ENCODE results near the gene IGSF21. TPM values are rescaled to one million over a fixed set of nuclear protein-coding genes. Genes with fewer than 3 reads are reported as not detected.

Gene IGSF21
- total and polyA plus RNA-seq, 4 donors: 0.31 to 1.5 (median 0.88) TPM

DNA sequence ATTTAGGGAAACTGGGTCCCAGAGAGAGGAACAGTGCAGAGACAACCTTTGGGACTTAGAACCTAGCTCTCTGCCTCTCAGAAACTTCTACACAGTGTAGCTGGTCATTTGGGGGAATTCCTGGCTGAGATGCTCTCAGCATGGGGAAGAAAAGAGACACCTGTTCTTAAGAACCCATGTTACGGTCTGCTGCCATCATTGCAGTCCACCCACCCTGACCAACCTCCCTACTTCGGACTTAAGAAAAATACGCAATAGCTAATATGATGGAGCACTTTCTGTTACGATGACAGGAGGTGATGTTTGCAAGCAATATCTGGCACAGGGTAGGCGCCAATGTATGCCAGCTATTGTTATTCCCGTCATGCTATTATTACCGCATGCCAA is 177.9 kb downstream of the IGSF21 start:
- Histone ChIP-seq H3K9ac (ENCODE audit: low read depth in 1 of 2, low read length in 2 of 2) (no peak overlapping the region), H3K4me3 (ENCODE audit: low read depth in 1 of 3, low read length in 3 of 3) (no peak overlapping the region), H3K4me1 (ENCODE audit: control insufficient read depth in 4 of 4, insufficient read depth in 4 of 4, low read length in 3 of 4) (no peaks in the 10 kb centered on the region), H3K27me3 (ENCODE audit: control insufficient read depth in 4 of 4, insufficient read depth in 4 of 4, low read length in 3 of 4) (peaks cover 0 to 5% (median under 1%) of the 10 kb centered on the region in 4 donors), H3K36me3 (ENCODE audit: control insufficient read depth in 4 of 4, insufficient read depth in 3 of 4, low read depth in 1 of 4, low read length in 3 of 4) (no peaks in the 10 kb centered on the region), H3K9me3 (ENCODE audit: control insufficient read depth in 4 of 4, low read length in 3 of 4) (no peaks in the 10 kb centered on the region), H3K27ac (ENCODE audit: low read depth in 1 of 2, low read length in 2 of 2) (no peak overlapping the region)
- TF ChIP-seq, protein P1, sequence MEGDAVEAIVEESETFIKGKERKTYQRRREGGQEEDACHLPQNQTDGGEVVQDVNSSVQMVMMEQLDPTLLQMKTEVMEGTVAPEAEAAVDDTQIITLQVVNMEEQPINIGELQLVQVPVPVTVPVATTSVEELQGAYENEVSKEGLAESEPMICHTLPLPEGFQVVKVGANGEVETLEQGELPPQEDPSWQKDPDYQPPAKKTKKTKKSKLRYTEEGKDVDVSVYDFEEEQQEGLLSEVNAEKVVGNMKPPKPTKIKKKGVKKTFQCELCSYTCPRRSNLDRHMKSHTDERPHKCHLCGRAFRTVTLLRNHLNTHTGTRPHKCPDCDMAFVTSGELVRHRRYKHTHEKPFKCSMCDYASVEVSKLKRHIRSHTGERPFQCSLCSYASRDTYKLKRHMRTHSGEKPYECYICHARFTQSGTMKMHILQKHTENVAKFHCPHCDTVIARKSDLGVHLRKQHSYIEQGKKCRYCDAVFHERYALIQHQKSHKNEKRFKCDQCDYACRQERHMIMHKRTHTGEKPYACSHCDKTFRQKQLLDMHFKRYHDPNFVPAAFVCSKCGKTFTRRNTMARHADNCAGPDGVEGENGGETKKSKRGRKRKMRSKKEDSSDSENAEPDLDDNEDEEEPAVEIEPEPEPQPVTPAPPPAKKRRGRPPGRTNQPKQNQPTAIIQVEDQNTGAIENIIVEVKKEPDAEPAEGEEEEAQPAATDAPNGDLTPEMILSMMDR (IDR thresholded peaks at IDR 0.05; ENCODE audit: low read depth, low read length, missing input control): no peak
- TF ChIP-seq SP1 (IDR thresholded peaks at IDR 0.05): no peak
- TF ChIP-seq, protein P2, sequence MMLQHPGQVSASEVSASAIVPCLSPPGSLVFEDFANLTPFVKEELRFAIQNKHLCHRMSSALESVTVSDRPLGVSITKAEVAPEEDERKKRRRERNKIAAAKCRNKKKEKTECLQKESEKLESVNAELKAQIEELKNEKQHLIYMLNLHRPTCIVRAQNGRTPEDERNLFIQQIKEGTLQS (IDR thresholded peaks at IDR 0.05): no peak
- no peak for TF ChIP-seq HNF4A (conservative IDR thresholded peaks at IDR 0.05)
- TF ChIP-seq JUND (IDR thresholded peaks at IDR 0.05): no peak
- TF ChIP-seq GABPA (IDR thresholded peaks at IDR 0.05 in 1 of 2, conservative IDR thresholded peaks at IDR 0.05 in 1 of 2): no peak
- TF ChIP-seq TAF1 (conservative IDR thresholded peaks at IDR 0.05): no peak
- TF ChIP-seq FOXA2 (IDR thresholded peaks at IDR 0.05): no peak
- 87% methylated on average over 7 of the region's 7 CpGs for WGBS
- no peak for DNase-seq (ENCODE audit: low spot score)

DNA sequence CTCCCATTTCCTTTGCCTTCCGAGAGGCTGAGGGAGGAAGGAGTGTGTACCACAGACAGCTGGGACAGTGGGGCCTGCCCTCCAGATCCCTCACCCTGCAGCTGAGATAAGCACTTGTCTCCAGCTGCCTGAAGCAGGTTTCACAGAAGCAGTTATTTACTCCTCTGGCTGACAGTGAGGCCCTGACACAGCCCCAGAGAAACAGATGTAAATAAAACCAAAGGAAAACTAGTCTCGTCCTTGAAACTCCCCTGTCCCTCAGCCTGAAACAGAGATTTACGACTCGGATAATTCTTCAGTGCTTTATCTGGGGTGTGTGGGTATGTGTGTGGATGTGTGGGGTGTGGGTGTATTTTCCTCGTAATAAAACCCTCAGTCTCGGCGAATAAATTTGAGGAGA is 181.1 kb downstream of the IGSF21 start:
- WGBS: 68% methylated on average over 7 of the region's 7 CpGs
- peaks cover 0 to 5% (median under 1%) of the 10 kb centered on the region in 4 donors for H3K27me3 ChIP-seq (ENCODE audit: control insufficient read depth in 4 of 4, insufficient read depth in 4 of 4, low read length in 3 of 4)

More for the DNA sequence above, 181.1 kb downstream of the IGSF21 start:
- Histone ChIP-seq H3K36me3 (ENCODE audit: control insufficient read depth in 4 of 4, insufficient read depth in 3 of 4, low read depth in 1 of 4, low read length in 3 of 4) (no peaks in the 10 kb centered on the region), H3K9ac (ENCODE audit: low read depth in 1 of 2, low read length in 2 of 2) (no peak overlapping the region), H3K4me3 (ENCODE audit: low read depth in 1 of 3, low read length in 3 of 3) (no peak overlapping the region), H3K27ac (ENCODE audit: low read depth in 1 of 2, low read length in 2 of 2) (no peak overlapping the region), H3K9me3 (ENCODE audit: control insufficient read depth in 4 of 4, low read length in 3 of 4) (no peaks in the 10 kb centered on the region), H3K4me1 (ENCODE audit: control insufficient read depth in 4 of 4, insufficient read depth in 4 of 4, low read length in 3 of 4) (no peaks in the 10 kb centered on the region)
- no peak for TF ChIP-seq TAF1 (conservative IDR thresholded peaks at IDR 0.05)
- TF ChIP-seq HNF4G (IDR thresholded peaks at IDR 0.05): no peak
- TF ChIP-seq, protein P3, sequence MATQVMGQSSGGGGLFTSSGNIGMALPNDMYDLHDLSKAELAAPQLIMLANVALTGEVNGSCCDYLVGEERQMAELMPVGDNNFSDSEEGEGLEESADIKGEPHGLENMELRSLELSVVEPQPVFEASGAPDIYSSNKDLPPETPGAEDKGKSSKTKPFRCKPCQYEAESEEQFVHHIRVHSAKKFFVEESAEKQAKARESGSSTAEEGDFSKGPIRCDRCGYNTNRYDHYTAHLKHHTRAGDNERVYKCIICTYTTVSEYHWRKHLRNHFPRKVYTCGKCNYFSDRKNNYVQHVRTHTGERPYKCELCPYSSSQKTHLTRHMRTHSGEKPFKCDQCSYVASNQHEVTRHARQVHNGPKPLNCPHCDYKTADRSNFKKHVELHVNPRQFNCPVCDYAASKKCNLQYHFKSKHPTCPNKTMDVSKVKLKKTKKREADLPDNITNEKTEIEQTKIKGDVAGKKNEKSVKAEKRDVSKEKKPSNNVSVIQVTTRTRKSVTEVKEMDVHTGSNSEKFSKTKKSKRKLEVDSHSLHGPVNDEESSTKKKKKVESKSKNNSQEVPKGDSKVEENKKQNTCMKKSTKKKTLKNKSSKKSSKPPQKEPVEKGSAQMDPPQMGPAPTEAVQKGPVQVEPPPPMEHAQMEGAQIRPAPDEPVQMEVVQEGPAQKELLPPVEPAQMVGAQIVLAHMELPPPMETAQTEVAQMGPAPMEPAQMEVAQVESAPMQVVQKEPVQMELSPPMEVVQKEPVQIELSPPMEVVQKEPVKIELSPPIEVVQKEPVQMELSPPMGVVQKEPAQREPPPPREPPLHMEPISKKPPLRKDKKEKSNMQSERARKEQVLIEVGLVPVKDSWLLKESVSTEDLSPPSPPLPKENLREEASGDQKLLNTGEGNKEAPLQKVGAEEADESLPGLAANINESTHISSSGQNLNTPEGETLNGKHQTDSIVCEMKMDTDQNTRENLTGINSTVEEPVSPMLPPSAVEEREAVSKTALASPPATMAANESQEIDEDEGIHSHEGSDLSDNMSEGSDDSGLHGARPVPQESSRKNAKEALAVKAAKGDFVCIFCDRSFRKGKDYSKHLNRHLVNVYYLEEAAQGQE (IDR thresholded peaks at IDR 0.05): no peak
- TF ChIP-seq, protein P4, sequence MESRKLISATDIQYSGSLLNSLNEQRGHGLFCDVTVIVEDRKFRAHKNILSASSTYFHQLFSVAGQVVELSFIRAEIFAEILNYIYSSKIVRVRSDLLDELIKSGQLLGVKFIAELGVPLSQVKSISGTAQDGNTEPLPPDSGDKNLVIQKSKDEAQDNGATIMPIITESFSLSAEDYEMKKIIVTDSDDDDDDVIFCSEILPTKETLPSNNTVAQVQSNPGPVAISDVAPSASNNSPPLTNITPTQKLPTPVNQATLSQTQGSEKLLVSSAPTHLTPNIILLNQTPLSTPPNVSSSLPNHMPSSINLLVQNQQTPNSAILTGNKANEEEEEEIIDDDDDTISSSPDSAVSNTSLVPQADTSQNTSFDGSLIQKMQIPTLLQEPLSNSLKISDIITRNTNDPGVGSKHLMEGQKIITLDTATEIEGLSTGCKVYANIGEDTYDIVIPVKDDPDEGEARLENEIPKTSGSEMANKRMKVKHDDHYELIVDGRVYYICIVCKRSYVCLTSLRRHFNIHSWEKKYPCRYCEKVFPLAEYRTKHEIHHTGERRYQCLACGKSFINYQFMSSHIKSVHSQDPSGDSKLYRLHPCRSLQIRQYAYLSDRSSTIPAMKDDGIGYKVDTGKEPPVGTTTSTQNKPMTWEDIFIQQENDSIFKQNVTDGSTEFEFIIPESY (IDR thresholded peaks at IDR 0.05): no peak
- TF ChIP-seq, protein P2 (IDR thresholded peaks at IDR 0.05): no peak
- TF ChIP-seq YY1 (IDR thresholded peaks at IDR 0.05): no peak
- TF ChIP-seq, protein P5, sequence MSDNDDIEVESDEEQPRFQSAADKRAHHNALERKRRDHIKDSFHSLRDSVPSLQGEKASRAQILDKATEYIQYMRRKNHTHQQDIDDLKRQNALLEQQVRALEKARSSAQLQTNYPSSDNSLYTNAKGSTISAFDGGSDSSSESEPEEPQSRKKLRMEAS (IDR thresholded peaks at IDR 0.05): no peak
- TF ChIP-seq FOXA1 (IDR thresholded peaks at IDR 0.05): no peak
- TF ChIP-seq JUND (IDR thresholded peaks at IDR 0.05): no peak
- TF ChIP-seq, protein P1 (IDR thresholded peaks at IDR 0.05; ENCODE audit: low read depth, low read length, missing input control): no peak
- no peak for TF ChIP-seq RAD21 (IDR thresholded peaks at IDR 0.05)
- no peak for TF ChIP-seq FOXA2 (IDR thresholded peaks at IDR 0.05)
- TF ChIP-seq NR2F2 (IDR thresholded peaks at IDR 0.05): no peak
- TF ChIP-seq SP1 (IDR thresholded peaks at IDR 0.05): no peak
- no peak for TF ChIP-seq EGR1 (IDR thresholded peaks at IDR 0.05; ENCODE audit: low read depth in 2 of 2)
- TF ChIP-seq HNF4A (conservative IDR thresholded peaks at IDR 0.05): no peak
- no peak for TF ChIP-seq GABPA (IDR thresholded peaks at IDR 0.05 in 1 of 2, conservative IDR thresholded peaks at IDR 0.05 in 1 of 2)
- TF ChIP-seq RXRA (IDR thresholded peaks at IDR 0.05): no peak
- no peak for DNase-seq (ENCODE audit: low spot score)

Data from liver (tissue), 9 donors.